Measurements from ENCODE around the gene NNAT. TPM values are rescaled to one million over a fixed set of nuclear protein-coding genes. Genes with fewer than 3 reads are reported as not detected.
A peak's percentile ranks its signal among the peaks of the same experiment; 100 is the strongest.
"Not testable (repeated sequence)": the region's sequence is repeated elsewhere in the genome, so short reads cannot be mapped to it uniquely, and the experiment has no call there.

The NNAT gene
- total RNA-seq: 10 to 100 TPM in 3 of 5 donors, 1 to 10 TPM in 2; 8.8 to 65.2 (median 16.8) TPM
- 1 to 10 TPM; 2.8 to 8.2 (median 5.9) TPM for polyA plus RNA-seq
- long read RNA-seq, donor 1, transcript NNAT-202 (2 exons, 1,222 nt): major isoform, 7 of 11 reads
- long read RNA-seq, donor 1, partial matches to known transcripts: 0 of 11 reads
- long read RNA-seq, donor 1, other reads (novel, unspliced or antisense): 0 of 11 reads
- long read RNA-seq, donor 2, transcript NNAT-201 (3 exons, 1,297 nt): minor isoform, 5 of 65 reads
- long read RNA-seq, donor 2, transcript NNAT-202 (2 exons, 1,222 nt): major isoform, 15 of 65 reads
- long read RNA-seq, donor 2, partial matches to known transcripts: 45 of 65 reads
- long read RNA-seq, donor 2, other reads (novel, unspliced or antisense): 0 of 65 reads
- long read RNA-seq, donor 3, transcript NNAT-202 (2 exons, 1,222 nt): major isoform, 7 of 21 reads
- long read RNA-seq, donor 3, partial matches to known transcripts: 11 of 21 reads
- long read RNA-seq, donor 3, other reads (novel, unspliced or antisense): 0 of 21 reads
- long read RNA-seq, donor 4, partial matches to known transcripts: 0 of 4 reads
- long read RNA-seq, donor 4, other reads (novel, unspliced or antisense): 0 of 4 reads
- long read RNA-seq, donor 5, transcript NNAT-201 (3 exons, 1,297 nt): minor isoform, 15 of 65 reads
- long read RNA-seq, donor 5, transcript NNAT-202 (2 exons, 1,222 nt): major isoform, 23 of 65 reads
- long read RNA-seq, donor 5, partial matches to known transcripts: 26 of 65 reads
- long read RNA-seq, donor 5, other reads (novel, unspliced or antisense): 0 of 65 reads
- long read RNA-seq, donor 6, transcript NNAT-202 (2 exons, 1,222 nt): major isoform, 37 of 46 reads
- long read RNA-seq, donor 6, transcript NNAT-201 (3 exons, 1,297 nt): minor isoform, 9 of 46 reads
- long read RNA-seq, donor 6, partial matches to known transcripts: 0 of 46 reads
- long read RNA-seq, donor 6, other reads (novel, unspliced or antisense): 0 of 46 reads
- long read RNA-seq, donor 7, transcript NNAT-202 (2 exons, 1,222 nt): major isoform, 39 of 182 reads
- long read RNA-seq, donor 7, transcript NNAT-201 (3 exons, 1,297 nt): minor isoform, 21 of 182 reads
- long read RNA-seq, donor 7, partial matches to known transcripts: 90 of 182 reads
- long read RNA-seq, donor 7, other reads (novel, unspliced or antisense): 32 of 182 reads
- long read RNA-seq, donor 8, transcript NNAT-201 (3 exons, 1,297 nt): minor isoform, 5 of 42 reads
- long read RNA-seq, donor 8, transcript NNAT-202 (2 exons, 1,222 nt): major isoform, 9 of 42 reads
- long read RNA-seq, donor 8, partial matches to known transcripts: 0 of 42 reads
- long read RNA-seq, donor 8, other reads (novel, unspliced or antisense): 28 of 42 reads
- long read RNA-seq, donor 9, transcript NNAT-201 (3 exons, 1,297 nt): minor isoform, 8 of 56 reads
- long read RNA-seq, donor 9, transcript NNAT-202 (2 exons, 1,222 nt): major isoform, 19 of 56 reads
- long read RNA-seq, donor 9, partial matches to known transcripts: 16 of 56 reads
- long read RNA-seq, donor 9, other reads (novel, unspliced or antisense): 12 of 56 reads
- long read RNA-seq, donor 10, transcript NNAT-202 (2 exons, 1,222 nt): major isoform, 9 of 11 reads
- long read RNA-seq, donor 10, partial matches to known transcripts: 0 of 11 reads
- long read RNA-seq, donor 10, other reads (novel, unspliced or antisense): 0 of 11 reads

DNA sequence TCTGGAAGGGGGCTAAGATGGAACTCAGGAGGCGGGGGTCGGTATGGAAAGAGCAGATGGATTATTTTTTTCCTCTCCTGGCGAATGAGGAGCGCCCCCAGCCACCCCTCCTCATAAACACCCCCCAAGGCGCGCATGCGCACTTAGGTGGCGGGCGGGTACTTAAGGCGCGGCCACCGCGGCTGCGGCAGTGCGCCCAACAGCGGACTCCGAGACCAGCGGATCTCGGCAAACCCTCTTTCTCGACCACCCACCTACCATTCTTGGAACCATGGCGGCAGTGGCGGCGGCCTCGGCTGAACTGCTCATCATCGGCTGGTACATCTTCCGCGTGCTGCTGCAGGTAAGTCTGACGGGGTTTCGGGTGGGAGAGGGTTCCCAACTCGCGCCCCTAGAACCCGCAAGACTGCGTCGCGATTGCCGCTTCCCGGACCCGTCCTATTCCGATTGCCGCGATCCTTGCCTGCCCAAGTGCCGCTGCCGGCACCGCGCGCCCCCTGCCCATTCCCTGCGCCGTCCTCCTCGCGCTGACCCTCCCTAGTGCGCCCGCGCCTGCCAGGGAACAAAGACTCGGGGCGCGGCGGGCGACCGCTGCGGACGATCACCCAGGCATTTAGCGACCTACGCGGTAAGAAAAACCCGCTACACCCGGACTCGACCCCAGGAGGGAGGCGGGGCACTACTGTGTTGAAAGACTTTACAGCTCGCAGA lies at the start of gene NNAT:
Gene NNAT, plus strand, starts transcription at position 190 of the 711 bp plus-strand sequence. Its CDS starts 82 bp downstream, at position 272.
- peak; percentile 24 to 74 for DNase-seq
- Histone ChIP-seq H3K27ac (peak within 1 kb of the TSS in 3 of 5 donors; percentile 45 to 83 (median 50)), H3K36me3 (peaks cover 5 to 48% (median 20%) of the 10 kb centered on the region in 4 donors), H3K4me3 (peak within 1 kb of the TSS; percentile 31 to 40 (median 32)), H3K4me1 (peaks cover 37 to 98% (median 75%) of the 10 kb centered on the region in 4 donors), H3K27me3 (no peaks in the 10 kb centered on the region), H3K9me3 (no peaks in the 10 kb centered on the region)
- WGBS, 5 donors: 63 to 77% (median 72%) methylated on average over 51 to 69 of the region's 69 CpGs
- no peak for TF ChIP-seq CTCF (IDR thresholded peaks at IDR 0.05)
- TF ChIP-seq POLR2AphosphoS5 (IDR thresholded peaks at IDR 0.05): no peak
- no peak for TF ChIP-seq EP300 (IDR thresholded peaks at IDR 0.05)
- TF ChIP-seq POLR2A (IDR thresholded peaks at IDR 0.05): no peak
- intact Hi-C loops (cut with DNase I; ENCODE audit: low total_unique reads): loop anchor here (10.0 kb wide), 1 partner anchor 116 kb away; no protein-coding TSS in a partner anchor

GRCh38 chr20:37471741-37472235 lies 49.3 kb upstream of the NNAT start:
- Histone ChIP-seq H3K9me3 (peaks cover 0 to 4% (median 0%) of the 10 kb centered on the region in 4 donors), H3K4me3 (no peak overlapping the region), H3K27ac (no peak overlapping the region), H3K4me1 (no peaks in the 10 kb centered on the region), H3K36me3 (no peaks in the 10 kb centered on the region), H3K27me3 (no peaks in the 10 kb centered on the region)
- intact Hi-C loops (cut with DNase I; ENCODE audit: low total_unique reads): no loop called here
- 75 to 80% (median 78%) methylated on average over 7 of the region's 7 CpGs for WGBS, 5 donors
- TF ChIP-seq EP300 (IDR thresholded peaks at IDR 0.05) (no peak), POLR2A (IDR thresholded peaks at IDR 0.05) (no peak), POLR2AphosphoS5 (IDR thresholded peaks at IDR 0.05) (no peak), CTCF (IDR thresholded peaks at IDR 0.05) (no peak)
- no peak for DNase-seq

DNA sequence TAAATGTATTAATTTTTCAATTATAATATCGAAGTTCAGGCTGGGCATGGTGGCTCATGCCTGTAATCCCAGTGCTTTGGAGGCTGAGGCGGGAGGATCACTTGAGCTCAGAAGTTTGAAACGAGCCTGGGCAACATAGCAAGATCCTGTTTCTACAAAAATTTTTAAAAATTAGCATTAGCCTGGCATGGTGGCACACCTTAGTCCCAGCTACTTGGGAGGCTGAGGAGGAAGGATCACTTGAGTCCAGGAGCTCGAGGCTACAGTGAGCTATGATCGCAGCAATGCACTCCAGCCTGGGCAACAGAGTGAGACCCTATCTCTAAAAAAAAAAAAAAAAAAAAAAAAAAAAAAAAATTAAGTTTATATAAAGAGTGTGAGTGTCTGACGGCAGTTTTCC lies 48.6 kb upstream of the NNAT start:
- 58 to 84% (median 79%) methylated on average over 6 of the region's 6 CpGs for WGBS, 5 donors

More for the DNA sequence above, 48.6 kb upstream of the NNAT start:
- H3K4me1 ChIP-seq; H3K27ac ChIP-seq; H3K36me3 ChIP-seq; H3K4me3 ChIP-seq; DNase-seq; H3K27me3 ChIP-seq; intact Hi-C loops (cut with DNase I; ENCODE audit: low total_unique reads); H3K9me3 ChIP-seq: not testable (repeated sequence)

All from stomach (tissue), 19 donors.